ENCODE data around the gene DCLK2. TPM values are rescaled to one million over a fixed set of nuclear protein-coding genes. Genes with fewer than 3 reads are reported as not detected.

DCLK2 gene
- total RNA-seq, 8 experiments from 2014 or later: 4.3 to 48.1 (median 25.5) TPM

GRCh38 chr4:150050566-150050965 is 27.7 kb upstream of the DCLK2 start:
- H3K4me3 ChIP-seq: no peak overlapping the region
- ATAC-seq (replicated peaks in 6 of 8): no peak
- H3K4me1 ChIP-seq (replicated peaks in 1 of 2): peaks cover 0 to 2% of the 10 kb centered on the region in 2 donors
- H3K27ac ChIP-seq: no peak overlapping the region
- WGBS, 10 experiments: 82 to 100% (median 91%) methylated on average over 1 to 4 of the region's 4 CpGs; no CpG with 5 or more reads in 2 of the 10 experiments
- in situ Hi-C loops (cut with MboI; ENCODE audit: low pct_unique_long_range_greater_than_20kb in 2 of 9, low sequenced_read_pairs in 9 of 9, unreplicated experiment in 9 of 9): no loop called here

DNA sequence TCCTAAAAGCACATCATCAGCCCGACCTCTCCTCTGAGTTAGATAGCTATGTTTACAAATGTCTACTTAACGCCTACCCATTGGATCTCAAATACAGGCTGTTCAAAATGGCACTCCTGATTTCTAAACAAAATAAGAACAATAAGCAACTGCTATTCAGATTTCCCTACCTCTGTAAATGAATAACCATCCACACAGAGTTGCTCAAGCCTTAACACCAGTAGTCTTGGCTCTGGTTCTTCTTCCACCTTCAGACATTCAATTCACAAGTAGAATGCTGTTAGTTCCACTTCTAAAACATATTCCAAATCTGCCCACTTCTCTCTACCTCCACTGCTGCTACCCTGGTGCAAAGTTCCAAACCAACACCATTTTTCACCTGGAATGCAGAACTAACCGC is 27.1 kb upstream of the DCLK2 start:
- no peak for ATAC-seq (replicated peaks in 6 of 8)
- WGBS, 10 experiments: 50 to 100% (median 88%) methylated on average over 1 to 3 of the region's 3 CpGs; no CpG with 5 or more reads in 1 of the 10 experiments
- Histone ChIP-seq H3K4me3 (no peak overlapping the region), H3K4me1 (replicated peaks in 1 of 2) (peaks cover 0 to 2% of the 10 kb centered on the region in 2 donors), H3K27ac (no peak overlapping the region)
- in situ Hi-C loops (cut with MboI; ENCODE audit: low pct_unique_long_range_greater_than_20kb in 2 of 9, low sequenced_read_pairs in 9 of 9, unreplicated experiment in 9 of 9): no loop called here

DNA sequence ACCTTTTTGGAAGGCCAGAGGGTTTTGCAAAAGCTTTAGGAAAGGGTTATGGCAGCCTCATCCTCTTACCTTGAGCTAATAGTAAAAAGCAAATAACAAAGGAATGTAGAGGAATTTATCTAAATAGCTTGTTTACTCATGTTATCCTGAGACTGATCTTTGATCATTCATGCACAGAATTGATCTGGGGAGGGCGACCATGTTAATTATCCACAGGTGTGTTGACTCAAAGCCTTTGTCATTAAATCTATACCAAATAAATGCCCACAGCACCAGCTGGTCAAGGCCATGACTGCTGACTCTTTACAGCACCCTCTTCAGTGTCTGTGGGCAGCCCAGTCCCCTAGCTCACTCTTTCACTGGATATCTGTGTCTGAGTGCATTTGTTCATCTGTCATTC is 22.8 kb upstream of the DCLK2 start:
- 20 to 100% (median 83%) methylated on average over 1 of the region's 1 CpG; no CpG with 5 or more reads in 4 of the 10 experiments for WGBS, 10 experiments
- in situ Hi-C loops (cut with MboI; ENCODE audit: low pct_unique_long_range_greater_than_20kb in 2 of 9, low sequenced_read_pairs in 9 of 9, unreplicated experiment in 9 of 9): no loop called here
- no peak for ATAC-seq (replicated peaks in 6 of 8)
- no peak overlapping the region for H3K27ac ChIP-seq
- H3K4me3 ChIP-seq: no peak overlapping the region
- H3K4me1 ChIP-seq (replicated peaks in 1 of 2): no peaks in the 10 kb centered on the region

DNA sequence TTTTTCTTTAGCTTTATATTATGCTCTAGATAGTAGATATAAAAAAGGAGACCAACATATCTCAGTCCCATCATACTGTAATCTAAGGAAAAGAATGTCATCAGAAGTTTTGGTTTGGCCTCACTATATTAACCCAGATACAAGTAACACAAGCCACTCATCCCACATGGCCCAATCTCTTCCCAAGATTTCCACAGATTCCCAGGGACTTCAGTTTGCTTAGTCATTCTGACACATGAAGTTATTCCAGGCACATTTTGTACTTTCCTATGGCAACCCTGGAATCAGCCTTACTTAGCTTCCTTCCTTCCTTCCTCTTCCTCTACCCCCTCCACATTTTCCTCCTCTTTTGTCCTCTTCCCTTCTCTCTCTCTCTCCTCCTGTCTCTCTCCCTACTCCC is 21.7 kb upstream of the DCLK2 start:
- in situ Hi-C loops (cut with MboI; ENCODE audit: low pct_unique_long_range_greater_than_20kb in 2 of 9, low sequenced_read_pairs in 9 of 9, unreplicated experiment in 9 of 9): no loop called here
- Histone ChIP-seq H3K27ac (no peak overlapping the region), H3K4me3 (no peak overlapping the region), H3K4me1 (replicated peaks in 1 of 2) (no peaks in the 10 kb centered on the region)
- no peak for ATAC-seq (replicated peaks in 6 of 8)

- H3K4me1 ChIP-seq (replicated peaks in 1 of 2): no peaks in the 10 kb centered on the region
- peak in 3 of 8 experiments; percentile 79 to 97 (median 86) for ATAC-seq (replicated peaks in 6 of 8)
- 33 to 50% methylated on average over 1 of the region's 1 CpG; no CpG with 5 or more reads in 8 of the 10 experiments for WGBS, 10 experiments
- no peak overlapping the region for H3K4me3 ChIP-seq
- in situ Hi-C loops (cut with MboI; ENCODE audit: low pct_unique_long_range_greater_than_20kb in 2 of 9, low sequenced_read_pairs in 9 of 9, unreplicated experiment in 9 of 9): no loop called here
- no peak overlapping the region for H3K27ac ChIP-seq
Observed at GRCh38 chr4:150061086-150061776, 17.0 kb upstream of the DCLK2 start.

DNA sequence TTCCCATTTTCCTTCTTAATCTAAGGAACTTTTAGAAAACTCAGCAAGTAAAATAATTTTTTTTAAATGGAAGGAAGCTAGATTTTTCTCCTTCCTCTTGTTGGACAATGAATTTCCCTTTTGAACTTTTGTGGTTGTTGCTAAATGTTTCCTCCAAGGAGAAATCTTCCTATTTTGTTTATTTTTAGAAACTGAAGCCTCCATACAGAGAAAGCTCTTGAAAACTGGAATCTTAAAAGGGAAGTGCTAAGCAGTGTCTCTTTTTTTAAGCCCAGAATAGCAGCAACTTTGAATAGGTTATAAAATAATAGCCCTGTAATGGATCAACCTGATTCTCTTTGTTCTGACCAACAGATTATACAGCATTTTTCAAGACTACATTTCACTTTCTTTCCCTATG is 15.1 kb upstream of the DCLK2 start:
- no peak for ATAC-seq (replicated peaks in 6 of 8)
- in situ Hi-C loops (cut with MboI; ENCODE audit: low pct_unique_long_range_greater_than_20kb in 2 of 9, low sequenced_read_pairs in 9 of 9, unreplicated experiment in 9 of 9): no loop called here
- H3K4me3 ChIP-seq: no peak overlapping the region
- no peak overlapping the region for H3K27ac ChIP-seq
- no peaks in the 10 kb centered on the region for H3K4me1 ChIP-seq (replicated peaks in 1 of 2)

GRCh38 chr4:150065740-150066139 is 12.5 kb upstream of the DCLK2 start:
- Histone ChIP-seq H3K27ac (no peak overlapping the region), H3K4me3 (no peak overlapping the region), H3K4me1 (replicated peaks in 1 of 2) (no peaks in the 10 kb centered on the region)
- ATAC-seq (replicated peaks in 6 of 8): no peak
- 64 to 98% (median 87%) methylated on average over 3 to 6 of the region's 6 CpGs; no CpG with 5 or more reads in 1 of the 10 experiments for WGBS, 10 experiments
- in situ Hi-C loops (cut with MboI; ENCODE audit: low pct_unique_long_range_greater_than_20kb in 2 of 9, low sequenced_read_pairs in 9 of 9, unreplicated experiment in 9 of 9): no loop called here

DNA sequence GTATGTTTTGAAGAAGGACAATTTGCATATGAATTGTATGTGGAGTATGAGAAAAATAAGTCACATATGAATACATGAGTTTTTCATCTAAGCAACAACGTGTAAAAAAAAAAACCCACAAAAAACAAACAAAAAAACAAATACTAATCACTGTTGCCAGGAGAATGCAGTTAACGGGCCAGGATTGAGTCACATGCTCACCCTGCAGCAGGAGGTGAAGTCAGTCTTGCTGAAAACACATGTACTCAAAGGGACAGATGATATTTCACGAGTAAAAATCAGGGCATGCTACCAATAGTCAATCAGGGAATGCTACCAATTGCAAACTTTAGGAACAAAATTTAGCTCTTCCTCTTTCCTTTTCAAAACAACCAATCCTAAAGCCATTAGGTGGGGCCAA is 10.4 kb upstream of the DCLK2 start:
- in situ Hi-C loops (cut with MboI; ENCODE audit: low pct_unique_long_range_greater_than_20kb in 2 of 9, low sequenced_read_pairs in 9 of 9, unreplicated experiment in 9 of 9): no loop called here
- 0 to 92% (median 54%) methylated on average over 2 to 3 of the region's 3 CpGs; no CpG with 5 or more reads in 1 of the 10 experiments for WGBS, 10 experiments
- no peaks in the 10 kb centered on the region for H3K4me1 ChIP-seq (replicated peaks in 1 of 2)
- H3K27ac ChIP-seq: no peak overlapping the region
- no peak overlapping the region for H3K4me3 ChIP-seq
- ATAC-seq (replicated peaks in 6 of 8): peak in 1 of 8 experiments; percentile 18

GRCh38 chr4:150068300-150068960 is 9.8 kb upstream of the DCLK2 start:
- H3K4me1 ChIP-seq (replicated peaks in 1 of 2): no peaks in the 10 kb centered on the region
- no peak overlapping the region for H3K27ac ChIP-seq
- in situ Hi-C loops (cut with MboI; ENCODE audit: low pct_unique_long_range_greater_than_20kb in 2 of 9, low sequenced_read_pairs in 9 of 9, unreplicated experiment in 9 of 9): no loop called here
- WGBS, 10 experiments: 50 to 100% (median 92%) methylated on average over 1 to 6 of the region's 6 CpGs; no CpG with 5 or more reads in 1 of the 10 experiments
- H3K4me3 ChIP-seq: no peak overlapping the region
- no peak for ATAC-seq (replicated peaks in 6 of 8)

GRCh38 chr4:150069353-150069752 is 8.9 kb upstream of the DCLK2 start:
- Histone ChIP-seq H3K4me1 (replicated peaks in 1 of 2) (no peaks in the 10 kb centered on the region), H3K4me3 (no peak overlapping the region), H3K27ac (no peak overlapping the region)
- in situ Hi-C loops (cut with MboI; ENCODE audit: low pct_unique_long_range_greater_than_20kb in 2 of 9, low sequenced_read_pairs in 9 of 9, unreplicated experiment in 9 of 9): no loop called here
- WGBS, 10 experiments: 0 to 100% (median 39%) methylated on average over 1 of the region's 1 CpG
- ATAC-seq (replicated peaks in 6 of 8): no peak

DNA sequence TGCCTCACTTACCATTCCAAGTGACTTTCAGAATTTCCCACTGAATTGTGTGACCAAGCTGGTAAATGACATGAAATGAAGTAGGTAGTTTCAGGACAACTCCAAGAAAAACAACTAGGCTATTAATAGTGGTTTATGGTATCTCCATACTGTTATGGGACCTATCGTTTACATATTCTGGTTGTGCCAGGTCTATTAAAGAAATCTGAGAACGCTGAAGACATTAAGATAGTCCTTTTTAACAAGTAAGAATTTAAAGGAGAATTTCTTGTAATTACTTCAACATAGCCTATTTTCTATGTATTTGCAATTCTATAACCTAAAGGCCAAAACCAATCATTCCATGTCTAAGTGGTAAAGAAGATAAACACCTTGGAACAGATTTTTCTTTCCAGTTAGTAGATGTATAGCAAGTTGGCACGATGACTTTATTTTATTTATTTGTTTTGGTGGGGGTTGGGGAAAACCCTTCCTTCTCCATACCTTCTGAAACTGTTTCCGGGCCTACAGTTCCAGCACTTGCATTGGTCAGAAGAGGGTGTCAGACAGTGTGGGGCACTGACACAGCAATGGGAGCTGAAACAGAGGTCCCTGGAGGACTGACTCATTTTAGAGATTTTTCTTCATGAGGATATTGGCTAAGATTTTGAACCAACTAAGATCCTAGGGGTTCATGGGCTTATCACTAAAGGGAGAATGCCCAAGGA is 7.6 kb upstream of the DCLK2 start:
- ATAC-seq (replicated peaks in 6 of 8): peak in 2 of 8 experiments; percentile 15 to 44
- WGBS, 10 experiments: 33 to 100% (median 86%) methylated on average over 2 to 4 of the region's 4 CpGs; no CpG with 5 or more reads in 1 of the 10 experiments

DNA sequence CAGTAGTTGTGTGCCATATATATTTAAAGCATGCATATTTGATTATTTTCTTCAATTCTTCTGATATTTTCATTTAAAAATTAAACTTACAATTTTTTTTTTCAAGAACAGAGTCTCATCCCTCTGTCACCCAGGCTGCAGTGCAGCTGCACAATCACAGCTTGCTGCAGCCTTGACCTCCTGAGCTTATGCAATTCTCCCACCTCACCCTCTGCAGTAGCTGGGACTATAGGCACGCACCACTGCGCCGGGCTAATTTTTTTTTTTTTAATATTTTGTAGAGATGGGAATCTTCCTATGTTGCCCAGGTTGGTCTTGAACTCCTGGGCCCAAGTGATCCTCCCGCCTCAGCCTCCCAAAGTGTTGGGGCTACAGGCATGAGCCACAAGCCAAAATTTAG is 5.8 kb upstream of the DCLK2 start:
- 86 to 100% (median 99%) methylated on average over 1 to 4 of the region's 4 CpGs; no CpG with 5 or more reads in 2 of the 10 experiments for WGBS, 10 experiments
- no peak overlapping the region for H3K27ac ChIP-seq
- no peak for ATAC-seq (replicated peaks in 6 of 8)
- peaks cover 0 to 6% of the 10 kb centered on the region in 2 donors for H3K4me1 ChIP-seq (replicated peaks in 1 of 2)
- no peak overlapping the region for H3K4me3 ChIP-seq
- in situ Hi-C loops (cut with MboI; ENCODE audit: low pct_unique_long_range_greater_than_20kb in 2 of 9, low sequenced_read_pairs in 9 of 9, unreplicated experiment in 9 of 9): no loop called here

More for the DNA sequence above, 7.6 kb upstream of the DCLK2 start:
- Histone ChIP-seq H3K27ac (no peak overlapping the region), H3K4me3 (no peak overlapping the region), H3K4me1 (replicated peaks in 1 of 2) (no peaks in the 10 kb centered on the region)
- in situ Hi-C loops (cut with MboI; ENCODE audit: low pct_unique_long_range_greater_than_20kb in 2 of 9, low sequenced_read_pairs in 9 of 9, unreplicated experiment in 9 of 9): no loop called here

Data from motor neuron (in vitro differentiated cells).